Measurements from ENCODE around the gene GRIK1. TPM values are rescaled to one million over a fixed set of nuclear protein-coding genes. Genes with fewer than 3 reads are reported as not detected.

The GRIK1 gene
- total RNA-seq, 1 experiment from 2014 or later = not detected

- DNase-seq (ENCODE audit: low spot score) = no peak
- in situ Hi-C loops (cut with HindIII; ENCODE audit: low sequenced_read_pairs) = no loop called here
These were observed 11.3 kb downstream of the GRIK1 start for GRCh38 chr21:29928537-29928936.

- no peak for DNase-seq (ENCODE audit: low spot score)
- in situ Hi-C loops (cut with HindIII; ENCODE audit: low sequenced_read_pairs) = no loop called here
These were observed 18.9 kb downstream of the GRIK1 start for GRCh38 chr21:29920938-29921337.

GRCh38 chr21:29914326-29914725 lies 25.5 kb downstream of the GRIK1 start:
- in situ Hi-C loops (cut with HindIII; ENCODE audit: low sequenced_read_pairs) = no loop called here
- no peak for DNase-seq (ENCODE audit: low spot score)

- no peak for DNase-seq (ENCODE audit: low spot score)
- in situ Hi-C loops (cut with HindIII; ENCODE audit: low sequenced_read_pairs) = no loop called here
These were observed 30.2 kb downstream of the GRIK1 start for GRCh38 chr21:29909571-29909970.

- no peak for DNase-seq (ENCODE audit: low spot score)
- in situ Hi-C loops (cut with HindIII; ENCODE audit: low sequenced_read_pairs) = no loop called here
These were observed 35.2 kb downstream of the GRIK1 start for GRCh38 chr21:29904359-29905282.

- no peak for DNase-seq (ENCODE audit: low spot score)
- in situ Hi-C loops (cut with HindIII; ENCODE audit: low sequenced_read_pairs) = no loop called here
These were observed 42.9 kb downstream of the GRIK1 start for GRCh38 chr21:29896884-29897283.

- in situ Hi-C loops (cut with HindIII; ENCODE audit: low sequenced_read_pairs) = no loop called here
These were observed 46.1 kb downstream of the GRIK1 start for GRCh38 chr21:29893687-29894086.

GRCh38 chr21:29892379-29892778 lies 47.4 kb downstream of the GRIK1 start:
- no peak for DNase-seq (ENCODE audit: low spot score)
- in situ Hi-C loops (cut with HindIII; ENCODE audit: low sequenced_read_pairs) = no loop called here

More at GRCh38 chr21:29893687-29894086, 46.1 kb downstream of the GRIK1 start:
- DNase-seq (ENCODE audit: low spot score) = no peak

GRCh38 chr21:29888437-29888836 lies 51.4 kb downstream of the GRIK1 start:
- in situ Hi-C loops (cut with HindIII; ENCODE audit: low sequenced_read_pairs) = no loop called here

GRCh38 chr21:29887313-29888009 lies 52.3 kb downstream of the GRIK1 start:
- in situ Hi-C loops (cut with HindIII; ENCODE audit: low sequenced_read_pairs) = no loop called here
- DNase-seq (ENCODE audit: low spot score) = no peak

More at GRCh38 chr21:29888437-29888836, 51.4 kb downstream of the GRIK1 start:
- DNase-seq (ENCODE audit: low spot score) = no peak

GRCh38 chr21:29885491-29885890 lies 54.3 kb downstream of the GRIK1 start:
- in situ Hi-C loops (cut with HindIII; ENCODE audit: low sequenced_read_pairs) = no loop called here
- DNase-seq (ENCODE audit: low spot score) = no peak

GRCh38 chr21:29875873-29876272 lies 63.9 kb downstream of the GRIK1 start:
- DNase-seq (ENCODE audit: low spot score) = no peak
- in situ Hi-C loops (cut with HindIII; ENCODE audit: low sequenced_read_pairs) = no loop called here

GRCh38 chr21:29875036-29875716 lies 64.6 kb downstream of the GRIK1 start:
- in situ Hi-C loops (cut with HindIII; ENCODE audit: low sequenced_read_pairs) = no loop called here
- DNase-seq (ENCODE audit: low spot score) = no peak

GRCh38 chr21:29873908-29874307 lies 65.9 kb downstream of the GRIK1 start:
- no peak for DNase-seq (ENCODE audit: low spot score)
- in situ Hi-C loops (cut with HindIII; ENCODE audit: low sequenced_read_pairs) = no loop called here

- DNase-seq (ENCODE audit: low spot score) = no peak
- in situ Hi-C loops (cut with HindIII; ENCODE audit: low sequenced_read_pairs) = no loop called here
These were observed 69.0 kb downstream of the GRIK1 start for GRCh38 chr21:29870814-29871213.

GRCh38 chr21:29867796-29868195 lies 72.0 kb downstream of the GRIK1 start:
- no peak for DNase-seq (ENCODE audit: low spot score)
- in situ Hi-C loops (cut with HindIII; ENCODE audit: low sequenced_read_pairs) = no loop called here

- in situ Hi-C loops (cut with HindIII; ENCODE audit: low sequenced_read_pairs) = no loop called here
These were observed 79.5 kb downstream of the GRIK1 start for GRCh38 chr21:29860346-29860745.

GRCh38 chr21:29857150-29857549 lies 82.6 kb downstream of the GRIK1 start:
- DNase-seq (ENCODE audit: low spot score) = no peak
- in situ Hi-C loops (cut with HindIII; ENCODE audit: low sequenced_read_pairs) = no loop called here

More at GRCh38 chr21:29860346-29860745, 79.5 kb downstream of the GRIK1 start:
- no peak for DNase-seq (ENCODE audit: low spot score)

- DNase-seq (ENCODE audit: low spot score) = no peak
- in situ Hi-C loops (cut with HindIII; ENCODE audit: low sequenced_read_pairs) = no loop called here
These were observed 85.0 kb downstream of the GRIK1 start for GRCh38 chr21:29854795-29855194.

- in situ Hi-C loops (cut with HindIII; ENCODE audit: low sequenced_read_pairs) = no loop called here
- no peak for DNase-seq (ENCODE audit: low spot score)
These were observed 88.2 kb downstream of the GRIK1 start for GRCh38 chr21:29851611-29852010.
